Measurements from ENCODE around the gene DYSF.

Gene DYSF

DNA sequence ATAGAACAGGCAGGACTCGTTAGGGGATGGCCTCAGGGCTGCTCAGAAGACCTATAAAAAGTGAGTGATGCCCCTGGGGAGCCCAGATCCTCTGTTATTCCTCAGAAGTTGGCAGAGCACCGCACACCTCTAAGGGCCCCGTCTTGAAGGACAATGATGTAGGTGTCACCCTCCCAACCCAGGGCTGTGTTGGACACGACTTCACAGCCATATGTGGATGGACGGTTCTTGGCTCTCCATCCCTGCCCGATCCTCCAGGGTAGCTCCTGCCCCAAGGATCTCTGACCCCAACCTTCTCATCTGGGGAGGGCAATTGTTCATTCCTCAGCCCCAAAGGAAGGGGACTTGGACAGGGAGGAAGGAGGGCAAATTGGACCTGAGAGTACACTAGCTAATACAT, 246.1 kb downstream of the DYSF start:
- no peak for DNase-seq

DNA sequence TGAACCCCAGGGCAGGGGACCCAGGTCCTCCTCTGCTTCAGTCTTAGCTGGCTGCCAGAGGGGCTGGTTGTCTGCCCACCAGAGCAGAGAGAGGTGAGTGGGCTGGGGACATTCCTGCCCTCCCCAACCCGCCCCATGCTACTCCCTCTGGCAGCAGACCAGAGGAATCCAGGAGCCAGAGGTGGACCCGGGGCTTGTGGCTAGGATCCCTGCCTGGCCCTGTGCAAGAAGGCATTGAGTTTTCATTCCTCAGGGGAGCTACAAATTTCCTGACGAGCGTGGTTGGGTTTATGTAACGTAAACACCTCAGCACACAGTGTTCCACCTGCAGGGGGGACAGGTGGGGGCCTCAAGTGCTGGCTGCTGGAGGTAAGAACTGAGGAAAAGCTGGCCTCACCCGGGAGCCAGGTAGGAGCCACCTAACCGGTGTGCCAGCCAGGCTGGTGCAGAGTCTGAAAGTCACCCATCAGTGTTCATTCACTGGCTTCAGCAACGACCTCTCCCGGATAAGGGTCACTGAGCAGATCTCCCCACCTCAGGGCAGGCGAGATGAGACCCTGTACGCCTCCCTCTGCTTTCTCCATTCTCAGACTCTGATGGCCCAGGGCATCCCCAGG, 246.8 kb downstream of the DYSF start:
- no peak for DNase-seq

DNA sequence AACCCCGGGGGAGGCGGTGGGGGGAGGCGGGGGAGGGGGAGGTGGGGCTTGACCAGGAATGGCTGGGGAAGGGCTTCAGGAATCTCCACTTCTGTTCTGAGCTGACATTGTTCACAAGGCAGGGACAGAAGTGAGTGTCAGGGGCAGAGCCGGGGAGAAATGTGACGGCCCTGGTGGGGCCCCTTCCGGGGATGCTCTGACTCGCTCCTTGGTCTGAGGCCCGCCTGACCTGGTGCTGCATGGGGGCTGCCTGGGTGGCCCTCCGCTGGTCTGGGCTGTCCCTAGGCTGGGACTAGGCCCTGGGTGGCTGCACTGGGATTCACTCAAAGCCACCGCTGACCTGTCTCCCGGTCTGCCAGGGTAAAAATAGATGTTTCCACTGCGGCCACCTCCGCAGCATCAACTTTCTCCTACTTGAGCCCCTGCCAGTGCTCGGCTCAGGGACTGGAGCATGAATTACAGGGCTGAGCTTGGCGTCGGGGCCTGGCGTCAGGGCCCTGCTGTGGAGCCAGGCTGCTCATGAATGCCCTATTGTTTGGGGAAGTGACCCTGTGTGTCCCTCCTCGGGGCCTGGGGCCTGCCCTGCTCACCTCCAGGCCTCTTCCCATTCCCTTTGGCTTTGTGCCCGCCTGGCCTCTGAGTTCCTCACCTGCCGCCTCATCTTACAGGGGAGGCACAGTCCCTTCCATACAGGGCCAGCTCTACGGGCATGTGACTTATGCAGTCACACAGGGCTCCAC, 247.5 kb downstream of the DYSF start:
- DNase-seq: no peak

DNA sequence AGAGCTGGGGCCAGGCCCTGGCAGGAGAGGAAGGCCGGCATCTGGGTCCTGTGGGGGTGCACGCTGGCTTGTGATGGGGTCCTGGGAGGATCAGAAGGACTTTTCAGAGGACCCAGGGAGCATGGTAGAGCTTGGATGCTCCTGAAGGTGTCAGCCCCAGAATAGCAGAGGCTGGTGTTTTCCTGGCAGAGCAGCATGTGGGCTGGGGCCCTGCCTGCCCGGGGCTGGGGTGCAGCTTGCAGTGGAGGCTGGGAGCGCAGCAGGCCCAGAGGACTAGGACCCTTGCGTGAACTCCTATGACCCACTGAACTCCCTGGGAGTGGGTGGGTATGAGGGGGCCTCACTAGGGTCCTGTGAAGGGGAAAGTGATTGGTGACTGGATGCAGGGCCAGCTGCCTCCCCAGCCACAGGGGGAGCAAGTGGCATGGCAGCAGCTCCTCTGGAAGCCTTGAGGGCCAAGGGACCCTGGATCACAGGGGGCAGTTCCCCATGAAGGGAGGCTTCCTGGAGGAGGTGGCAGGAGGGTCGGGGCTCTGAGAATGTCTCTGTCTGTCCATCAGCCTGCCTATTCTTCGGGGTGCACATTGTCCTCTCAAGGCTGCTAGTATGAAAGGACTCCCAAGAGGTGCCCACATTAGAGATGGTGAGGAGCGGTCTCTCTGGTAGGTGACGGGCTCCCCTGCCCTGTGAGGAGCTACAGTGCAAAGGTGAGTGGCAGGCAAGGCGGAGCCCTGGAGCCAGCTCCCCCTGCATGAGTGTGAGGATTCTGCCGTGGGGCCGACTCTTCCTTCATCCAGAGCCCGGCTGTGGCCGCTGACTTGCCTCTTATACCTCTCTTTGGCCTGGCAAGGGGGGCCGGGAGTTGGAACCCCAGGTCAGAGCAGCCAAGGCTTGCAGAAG, 249.0 kb downstream of the DYSF start:
- no peak for DNase-seq

DNA sequence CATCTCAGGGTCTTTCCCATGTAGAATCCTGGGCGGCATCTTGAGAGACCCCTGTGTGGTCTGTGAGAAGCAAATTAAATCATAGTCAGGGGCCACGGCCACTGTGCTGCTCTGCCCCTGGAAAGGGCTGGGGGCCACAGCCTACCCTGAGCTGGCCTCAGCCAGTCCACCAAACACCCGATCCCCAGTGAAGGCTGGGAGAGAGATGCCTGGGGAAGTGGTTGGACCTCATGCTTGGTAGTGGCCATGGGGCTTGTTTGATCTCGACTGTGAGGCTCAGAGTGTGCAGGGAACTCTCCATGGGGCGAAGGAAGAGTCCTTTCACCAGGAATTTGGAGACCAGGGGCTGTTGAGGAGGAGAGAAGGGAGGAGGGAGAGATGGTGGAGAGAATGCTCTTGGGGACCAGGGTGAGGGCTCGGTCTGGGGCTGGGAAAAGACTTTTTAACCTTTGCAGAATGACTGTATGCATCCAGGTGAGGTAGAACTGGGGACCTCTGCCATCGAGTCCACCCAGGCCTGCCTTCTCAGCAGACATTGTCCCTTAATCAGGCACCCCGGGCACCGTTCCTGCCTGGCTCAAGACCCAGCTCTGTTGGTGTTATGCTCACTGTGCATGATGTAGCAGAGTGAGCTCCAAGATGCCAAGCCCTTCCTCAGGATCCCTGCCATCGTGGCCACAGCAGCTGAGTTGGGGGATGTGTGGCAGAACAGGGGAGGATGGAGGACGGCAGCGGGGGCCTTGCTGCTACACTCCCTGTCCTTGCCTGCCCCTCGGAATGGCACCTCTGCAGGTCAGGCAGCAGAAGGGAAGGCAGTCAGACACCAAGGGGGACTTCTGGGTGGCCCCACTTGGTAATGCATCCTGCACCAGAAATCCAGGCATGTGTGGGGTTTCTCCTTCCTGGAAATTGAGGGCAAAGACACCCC, 249.9 kb downstream of the DYSF start:
- no peak for DNase-seq

DNA sequence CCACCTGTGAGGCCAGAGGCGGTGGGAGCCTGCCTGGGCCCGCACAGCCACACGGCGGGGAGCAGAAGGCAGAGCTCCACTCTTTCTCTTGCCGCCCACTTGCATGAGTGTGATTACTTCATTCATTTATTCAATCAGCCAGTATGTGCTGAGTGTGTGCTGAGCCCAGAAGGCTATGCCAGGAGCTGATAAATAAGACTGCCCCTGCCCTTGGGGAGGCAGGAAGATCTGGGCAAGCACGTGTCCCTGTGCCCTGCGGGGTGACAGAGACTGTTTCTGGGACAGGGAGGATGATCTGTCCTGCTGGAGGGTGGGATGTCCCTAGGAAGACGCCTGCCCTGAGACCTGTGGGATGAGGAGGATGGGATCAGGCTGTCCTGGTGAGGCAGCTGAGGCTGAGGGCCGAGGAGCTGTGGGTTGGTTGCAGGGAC, 250.8 kb downstream of the DYSF start:
- DNase-seq: no peak

DNA sequence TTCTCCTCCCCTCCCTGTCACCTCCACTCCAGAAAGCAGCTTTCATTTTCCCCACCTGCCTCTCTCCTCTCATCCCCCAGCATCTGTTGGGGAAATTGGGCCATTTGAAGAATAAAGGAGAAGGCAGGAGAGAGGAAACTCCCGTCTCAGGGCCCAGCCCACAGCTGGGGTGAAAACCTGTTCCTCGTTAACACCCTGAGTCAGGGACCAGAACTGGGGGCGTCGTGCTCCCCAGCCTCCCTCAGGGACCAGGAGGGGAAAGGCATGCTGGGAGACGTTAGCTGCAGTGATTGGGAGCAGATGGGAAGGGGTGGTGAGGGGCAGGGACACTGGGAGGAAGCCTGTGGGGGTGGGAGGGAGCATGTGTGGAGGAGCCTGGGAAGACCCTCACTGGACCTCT, 251.3 kb downstream of the DYSF start:
- DNase-seq: no peak

DNA sequence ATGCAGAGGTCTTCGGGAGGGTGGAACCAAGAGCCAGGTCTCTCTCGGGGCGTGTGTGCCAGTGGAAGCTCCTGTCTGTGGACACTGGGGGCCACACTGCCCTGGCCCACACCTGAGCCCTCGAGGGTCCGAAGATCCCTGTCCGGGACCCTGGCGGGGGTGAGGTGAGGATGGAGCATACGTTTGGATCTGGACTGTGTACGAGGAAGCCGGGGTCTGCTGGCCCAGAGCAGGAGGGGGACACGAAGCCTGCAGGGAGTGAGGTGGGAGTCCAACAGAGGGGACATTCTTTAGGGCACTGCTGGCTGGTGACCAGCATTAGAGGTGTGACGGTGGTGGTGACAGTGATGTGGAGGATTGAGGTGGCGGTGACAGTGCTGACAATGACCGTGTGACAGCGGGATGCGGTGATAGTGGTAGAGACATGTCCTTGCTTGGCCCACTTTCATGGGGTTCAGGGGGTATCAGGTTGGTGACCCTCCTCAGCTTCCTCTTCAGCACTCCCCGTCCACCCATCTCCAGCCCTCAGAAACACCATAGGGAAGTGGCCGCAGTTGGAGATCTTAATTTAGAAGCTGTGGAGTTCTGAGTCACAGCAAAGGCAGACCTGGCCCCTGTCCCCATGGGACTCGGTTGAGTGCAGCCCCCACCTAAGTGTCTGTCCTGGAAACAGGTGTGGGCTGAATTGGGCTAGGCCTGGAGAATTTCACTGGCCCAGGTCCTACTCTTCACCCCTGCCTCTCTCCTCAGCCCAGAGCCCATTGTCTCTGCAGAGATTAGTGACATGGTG, 252.0 kb downstream of the DYSF start:
- DNase-seq: no peak

DNA sequence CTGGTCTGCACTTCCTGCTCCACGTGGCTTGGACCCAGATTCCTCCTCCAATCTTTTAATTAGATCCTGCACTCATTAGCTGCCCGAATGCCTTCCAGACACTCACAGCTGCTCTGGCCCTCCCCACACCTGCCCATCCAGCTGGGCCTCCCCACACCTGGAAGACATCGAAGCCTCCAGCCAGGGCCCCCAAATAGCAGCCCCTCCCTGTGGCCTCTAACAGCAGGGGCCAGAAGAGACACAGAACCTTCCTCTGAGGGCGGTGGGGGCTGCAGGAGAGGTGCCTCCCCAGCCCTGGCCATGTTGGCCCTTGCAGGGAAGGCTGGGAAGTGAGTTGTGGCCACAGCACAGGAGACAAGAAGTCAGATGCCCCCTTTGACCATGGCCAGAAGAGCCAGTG, 252.8 kb downstream of the DYSF start:
- no peak for DNase-seq

DNA sequence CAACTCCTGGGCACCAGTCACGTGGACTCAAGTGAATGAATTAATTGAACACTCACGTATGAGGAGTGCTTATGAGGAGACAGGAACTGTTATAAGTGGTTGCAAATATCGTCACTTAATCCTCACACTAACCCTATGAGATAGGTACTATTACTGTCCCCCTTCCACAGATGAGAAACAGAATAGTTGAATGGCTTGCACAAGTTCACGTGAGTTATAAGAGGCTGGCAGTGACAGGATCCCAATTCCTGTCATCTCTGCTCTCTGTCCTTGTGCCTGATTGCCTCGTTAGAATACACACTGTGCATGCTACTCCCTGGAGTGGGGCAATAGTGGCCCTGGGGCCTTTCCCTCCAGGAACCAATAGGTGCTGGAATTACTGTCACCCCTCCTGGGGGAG, 253.5 kb downstream of the DYSF start:
- DNase-seq: no peak

DNA sequence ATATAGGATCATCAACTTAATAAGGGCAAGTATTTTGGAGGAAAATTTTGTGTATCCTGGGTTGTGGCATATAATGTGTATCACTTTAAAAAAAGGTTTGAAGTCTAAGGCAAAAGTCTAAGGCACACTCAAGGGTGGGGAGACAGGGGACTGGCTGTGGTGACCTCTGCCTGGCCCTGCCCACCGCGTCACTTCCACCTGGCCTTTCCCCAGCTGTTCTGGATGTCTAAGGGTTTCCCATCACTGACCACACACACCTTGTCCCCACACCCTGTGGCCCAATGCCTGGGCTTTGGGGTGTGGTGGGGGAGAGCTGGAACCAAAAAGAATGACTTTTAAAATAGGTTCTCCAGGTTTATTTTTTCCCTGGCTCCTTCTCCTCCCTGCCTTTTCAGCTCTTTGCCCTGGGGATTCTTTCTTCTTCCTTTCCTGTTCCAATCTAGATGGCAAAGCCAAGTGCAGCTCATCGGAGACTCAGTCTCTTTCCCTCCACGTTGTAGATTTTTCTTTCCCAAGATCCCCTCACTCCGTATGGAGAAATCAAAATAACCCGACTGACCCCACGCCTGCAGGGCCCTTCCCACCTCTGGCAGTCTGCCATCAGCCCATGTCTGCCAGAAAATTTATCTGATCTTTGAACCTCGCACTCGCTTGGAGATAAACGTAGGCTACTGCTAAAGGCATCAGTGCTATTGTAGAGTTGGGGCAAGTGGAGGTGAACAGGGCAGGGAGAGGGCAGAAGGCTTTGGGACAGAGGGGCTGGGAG, 257.2 kb downstream of the DYSF start:
- no peak for DNase-seq

DNA sequence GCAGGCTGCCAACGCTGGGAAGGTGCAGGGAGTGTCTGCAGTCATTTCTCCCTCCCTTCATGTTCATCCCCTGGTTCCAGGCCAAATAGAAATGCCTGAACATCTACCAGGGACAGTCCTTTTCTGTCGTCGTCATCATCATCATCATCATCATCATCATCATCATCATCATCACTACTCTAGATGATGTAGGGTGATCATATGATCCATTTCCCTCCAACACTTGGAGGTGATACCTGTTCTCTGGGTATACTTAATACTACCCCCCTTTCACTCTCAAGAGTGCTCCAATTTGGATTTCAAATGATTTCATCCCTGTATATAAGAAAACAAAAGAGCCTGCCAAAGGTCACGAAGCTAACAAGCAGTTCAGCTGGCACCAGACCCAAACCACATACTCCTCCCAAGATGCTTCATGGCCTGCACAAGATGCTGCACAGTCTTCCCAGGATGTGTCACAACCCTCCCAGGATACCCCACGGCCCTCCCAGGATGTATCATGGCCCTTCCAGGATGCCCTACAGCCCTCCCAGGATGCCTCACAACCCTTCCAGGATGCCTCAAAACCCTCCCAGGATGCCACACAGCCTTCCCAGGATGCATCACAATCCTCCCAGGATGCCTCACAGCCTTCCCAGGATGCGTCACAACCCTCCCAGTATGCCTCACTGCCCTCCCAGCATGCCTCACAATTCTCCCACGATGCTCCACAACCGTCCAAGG, 257.9 kb downstream of the DYSF start:
- DNase-seq: no peak

DNA sequence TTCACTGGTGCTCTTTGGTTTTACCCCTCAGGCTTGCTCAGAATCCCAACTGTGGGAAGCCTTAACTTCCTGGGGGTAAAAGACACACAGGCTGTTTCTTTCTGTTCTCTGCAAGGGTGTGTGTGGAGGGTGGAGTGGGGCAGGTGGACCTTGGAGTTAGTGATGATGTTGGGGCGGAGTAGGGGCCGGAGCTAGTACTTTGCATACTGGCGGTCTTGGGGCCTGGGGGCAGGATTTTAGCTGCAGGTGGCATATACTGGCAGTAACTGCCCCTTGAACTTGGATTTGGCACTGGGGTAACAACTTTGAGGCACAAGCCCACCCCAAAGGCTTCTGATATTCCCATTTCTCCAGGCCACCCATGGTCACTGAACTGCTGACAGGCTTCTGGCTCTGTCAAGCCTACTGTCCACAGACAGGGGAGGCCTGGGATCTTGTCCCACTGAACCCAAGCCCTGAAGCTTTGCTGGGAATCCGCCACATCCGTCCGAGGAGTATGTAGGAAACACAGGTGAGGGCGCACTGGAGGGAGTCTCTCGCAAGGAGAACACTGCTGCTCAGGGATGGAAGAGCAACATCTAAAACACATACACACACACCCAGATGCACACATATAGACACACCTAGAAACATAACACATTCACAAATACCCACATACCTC, 258.9 kb downstream of the DYSF start:
- no peak for DNase-seq

DNA sequence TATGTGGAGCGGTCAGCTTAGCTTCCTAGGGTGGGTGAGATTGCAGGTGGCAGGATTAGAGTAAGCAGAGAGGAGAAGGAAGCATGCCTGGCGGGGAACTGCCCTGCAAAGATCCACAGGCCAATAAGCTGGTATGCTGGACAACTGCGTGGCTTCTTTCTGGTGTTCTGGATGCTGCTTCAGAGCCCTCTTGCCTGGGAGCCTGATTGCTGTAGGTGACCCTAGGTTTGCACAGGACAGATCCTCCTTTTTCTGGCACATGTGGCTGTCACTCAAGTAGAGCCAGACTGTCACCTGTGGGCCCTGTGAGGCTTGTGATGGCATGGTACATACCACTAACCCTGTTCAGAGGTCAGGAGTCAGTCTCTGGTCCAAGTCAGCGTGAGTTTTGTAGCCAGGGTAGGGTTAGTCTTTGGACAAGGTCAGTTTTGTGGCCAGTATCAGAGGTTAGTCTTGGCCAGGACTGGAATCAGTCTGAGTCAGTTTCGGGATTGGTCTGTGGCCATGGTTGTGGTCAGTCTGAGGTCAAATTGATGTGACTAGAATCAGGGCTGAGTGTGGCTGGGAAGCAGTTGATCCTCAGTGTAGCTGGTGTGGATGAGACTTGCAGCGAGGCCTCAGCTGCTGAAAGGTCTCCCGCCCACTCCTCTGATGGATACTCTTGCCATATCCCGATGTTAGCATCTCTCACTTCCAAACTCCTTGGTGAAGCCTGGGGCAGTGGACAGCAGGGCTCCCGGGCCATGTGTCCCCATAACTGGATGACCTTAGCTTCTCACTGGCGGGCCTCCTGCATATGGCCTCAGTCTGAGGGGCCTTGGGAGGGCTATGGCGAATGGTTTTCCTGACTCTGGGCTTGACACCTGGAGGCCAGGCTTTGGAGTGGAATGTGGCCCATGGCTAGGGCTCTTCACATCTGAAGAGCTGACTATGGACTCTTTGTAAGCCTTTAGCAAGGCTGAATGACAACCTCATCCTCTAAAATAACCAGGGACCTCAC, 260.5 kb downstream of the DYSF start:
- DNase-seq: no peak

DNA sequence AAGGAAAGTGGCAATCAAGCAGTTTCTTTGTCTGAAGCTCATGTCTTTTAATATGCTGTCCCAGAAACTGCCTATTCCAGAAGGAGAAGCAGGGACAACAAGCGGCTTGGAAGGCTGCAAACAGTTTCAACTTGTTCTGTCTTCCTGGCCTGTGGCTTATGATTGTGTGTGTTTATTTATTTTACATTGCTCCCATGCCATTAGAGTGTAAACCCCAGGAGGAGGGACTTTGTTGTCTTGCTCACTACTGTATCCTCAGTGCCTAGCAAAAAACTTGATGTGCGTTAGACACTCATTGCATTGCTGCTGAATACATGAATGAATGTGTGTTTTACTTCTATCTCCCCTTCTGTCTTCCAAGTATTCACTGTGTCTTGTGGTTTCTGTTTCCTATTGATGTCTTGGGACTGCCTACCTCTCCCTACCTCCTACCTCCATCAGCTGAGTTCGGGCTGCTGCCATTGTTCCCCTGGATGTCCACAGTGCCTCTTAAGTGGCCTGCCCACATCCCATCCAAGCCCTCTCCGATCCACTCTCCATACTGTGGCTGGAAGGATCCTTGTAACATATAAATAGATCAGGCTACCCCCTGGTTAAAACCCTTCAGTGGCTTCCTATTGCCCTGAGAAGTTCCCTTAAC, 261.4 kb downstream of the DYSF start:
- DNase-seq: no peak

DNA sequence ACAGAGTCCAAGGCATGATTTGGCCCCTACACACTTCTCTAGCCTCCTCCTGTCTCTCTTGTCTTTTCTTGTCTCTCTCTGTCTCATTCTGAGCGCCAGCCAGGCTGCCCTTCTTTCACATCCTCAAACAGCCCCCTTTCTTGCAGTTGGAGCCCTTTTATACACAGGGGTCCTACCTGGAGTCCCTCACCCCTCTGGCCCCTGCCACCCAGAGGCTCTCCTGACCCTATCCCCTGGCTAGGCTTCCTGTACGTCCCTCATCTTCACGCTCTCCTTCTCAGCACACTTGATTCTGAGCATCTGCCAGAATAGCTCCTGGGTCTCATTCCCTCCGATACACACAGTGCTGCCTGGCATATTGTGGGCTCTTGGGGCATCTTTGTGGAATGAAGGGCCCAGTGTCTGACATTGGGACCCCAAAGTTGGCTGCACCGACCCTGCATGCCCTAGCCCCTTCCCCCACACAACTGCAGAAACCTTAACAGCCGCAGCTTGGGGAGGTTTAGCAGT, 261.9 kb downstream of the DYSF start:
- no peak for DNase-seq

DNA sequence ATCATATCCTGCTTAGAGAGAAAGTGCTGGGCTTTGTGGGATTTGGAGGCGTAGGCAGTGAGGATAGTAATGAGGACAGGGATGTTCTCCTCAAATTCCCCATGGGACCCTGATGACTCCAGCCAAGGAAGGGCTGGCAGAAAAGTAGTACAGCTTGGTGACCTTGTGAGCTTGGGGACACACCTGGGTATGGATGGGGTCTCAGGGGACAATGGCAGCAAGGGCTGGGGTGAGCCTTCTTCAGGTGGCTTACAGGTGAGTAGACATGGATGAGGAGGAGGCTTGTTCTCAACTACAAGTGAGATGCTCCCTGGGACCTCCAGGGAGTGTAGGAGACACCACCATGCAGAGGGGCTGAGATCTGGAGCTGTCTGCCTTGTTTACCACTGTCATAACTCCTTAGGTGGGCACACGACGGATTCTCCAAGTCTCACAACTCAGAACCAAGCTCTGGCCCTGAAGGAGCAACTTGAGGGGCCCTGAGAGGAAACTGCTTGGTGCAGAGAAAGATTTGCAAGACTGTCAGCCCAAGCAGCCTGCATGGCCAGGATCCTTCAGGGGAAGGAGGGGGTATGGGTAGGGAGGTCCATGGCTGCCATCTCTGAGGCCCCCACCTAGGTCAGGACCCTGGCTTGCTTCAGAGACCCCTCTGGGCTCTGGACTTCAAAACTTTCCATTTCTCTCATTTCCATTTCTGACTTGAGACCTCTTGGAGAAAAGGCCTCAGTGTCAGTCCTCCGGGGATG, 262.8 kb downstream of the DYSF start:
- no peak for DNase-seq
